Kidney (tissue), 13 donors: Measurements from ENCODE around the gene MSL3B.

ENCODE experiments used
- DNase-seq, 5 donors: peaks; one replicate each; pipeline ENCODE4 v3.0.0-alpha.2; 2013 to 2020
- FAIRE-seq: peaks from 2 replicates; lab custom pipeline; 2012; peaks lifted over from hg19 to GRCh38; lab: Jason Lieb, UNC
- H3K27ac ChIP-seq, 2 donors: one replicate each; pipeline ENCODE4 v1.7.0; 2013; ENCODE audit warnings: low read depth in 2 of 2, low read length in 2 of 2, inconsistent platforms in 1 of 2
- H3K27me3 ChIP-seq: one replicate; pipeline ENCODE4 v1.7.1; 2013; ENCODE audit warnings: low read length, inconsistent platforms; ENCODE audit not compliant: control insufficient read depth, insufficient read depth
- H3K36me3 ChIP-seq, 3 donors: one replicate each; pipeline versions ENCODE4 v1.7.0 to v1.7.1; 2013; ENCODE audit warnings: low read length in 3 of 3, control low read depth in 1 of 3, inconsistent platforms in 1 of 3; ENCODE audit not compliant: insufficient read depth in 3 of 3, control insufficient read depth in 2 of 3
- H3K4me1 ChIP-seq, 3 donors: one replicate each; pipeline versions ENCODE4 v1.7.0 to v1.7.1; 2013; ENCODE audit warnings: low read length in 3 of 3, inconsistent platforms in 1 of 3, low read depth in 1 of 3; ENCODE audit not compliant: control insufficient read depth in 2 of 3, insufficient read depth in 2 of 3
- H3K4me3 ChIP-seq, 3 donors: one replicate each; pipeline versions ENCODE4 v1.7.0 to v1.8.1; 2013; ENCODE audit warnings: low read length in 3 of 3, control low read depth in 1 of 3, inconsistent platforms in 1 of 3
- H3K9ac ChIP-seq, 3 donors: one replicate each; pipeline versions ENCODE4 v1.7.0 to v1.7.1; 2013; ENCODE audit warnings: low read length in 3 of 3, control low read depth in 1 of 3, inconsistent platforms in 1 of 3
- H3K9me3 ChIP-seq, 3 donors: one replicate each; pipeline versions ENCODE4 v1.7.0 to v1.7.1; 2013; ENCODE audit warnings: low read length in 3 of 3, control low read depth in 1 of 3, inconsistent platforms in 1 of 3; ENCODE audit not compliant: control insufficient read depth in 2 of 3, insufficient read depth in 1 of 3
- CTCF ChIP-seq: IDR thresholded peaks from 3 replicates; pipeline ENCODE4 v1.5.1; 2012; ENCODE audit warnings: mild to moderate bottlenecking, moderate library complexity, borderline replicate concordance; ENCODE audit not compliant: insufficient read depth; ENCODE audit errors: extremely low read depth
- intact Hi-C: fragments of 100-400 bp; cut with DNase I; formaldehyde crosslinking; loops from one replicate; pipeline ENCODE4 v1.11.1; 2022
- donor health status: control.
- donor health status: control.
- donor health status: control.
- donor health status: control.
- donor health status: control.
- donor health status: DM: yes; HTN: yes; CAD: no.
- donor health status: Normal renal cell carcinoma (clear cell type).

Gene MSL3B

GRCh38 chr2:233867993-233868532 is at the start of gene MSL3B:
Gene MSL3B (minus strand): TSS chr2:233868386.
- Histone ChIP-seq H3K4me3 (peak within 1 kb of the TSS; percentile 58 to 75 (median 68)), H3K27me3 (no peaks in the 10 kb centered on the region), H3K9ac (peak within 1 kb of the TSS in 1 of 3 donors; percentile 43), H3K4me1 (no peaks in the 10 kb centered on the region), H3K36me3 (no peaks in the 10 kb centered on the region), H3K27ac (no peak within 1 kb of the TSS), H3K9me3 (peaks cover 0 to 9% (median 0%) of the 10 kb centered on the region in 3 donors)
- DNase-seq: peak; percentile 30 to 74 (median 59)
- no peak for TF ChIP-seq CTCF
- intact Hi-C loops: no loop called here
- FAIRE-seq: no peak

- H3K36me3 ChIP-seq: no peaks in the 10 kb centered on the region
- no peak for FAIRE-seq
- no peak for TF ChIP-seq CTCF
These were observed 48.9 kb upstream of the MSL3B start, which contains the start of gene TRPM8 for GRCh38 chr2:233917116-233917515. Gene TRPM8 (plus strand): TSS chr2:233917373. CDS start chr2:233926538, 9,165 bp downstream.

GRCh38 chr2:233915128-233915527 is 46.9 kb upstream of the MSL3B start:
- Histone ChIP-seq H3K36me3 (no peaks in the 10 kb centered on the region), H3K9ac (no peak overlapping the region), H3K27ac (no peak overlapping the region), H3K4me1 (no peaks in the 10 kb centered on the region), H3K4me3 (no peak overlapping the region), H3K27me3 (no peaks in the 10 kb centered on the region), H3K9me3 (no peaks in the 10 kb centered on the region)
- TF ChIP-seq CTCF: no peak
- intact Hi-C loops: no loop called here
- DNase-seq (no peak), FAIRE-seq (no peak)

More at GRCh38 chr2:233917116-233917515, 48.9 kb upstream of the MSL3B start, which contains the start of gene TRPM8:
- intact Hi-C loops: no loop called here
- no peak for DNase-seq
- Histone ChIP-seq H3K9me3 (no peaks in the 10 kb centered on the region), H3K4me1 (no peaks in the 10 kb centered on the region), H3K9ac (no peak within 1 kb of the TSS), H3K4me3 (no peak within 1 kb of the TSS), H3K27ac (no peak within 1 kb of the TSS), H3K27me3 (no peaks in the 10 kb centered on the region)
